ENCODE measurements around the gene GLUL.

DNA sequence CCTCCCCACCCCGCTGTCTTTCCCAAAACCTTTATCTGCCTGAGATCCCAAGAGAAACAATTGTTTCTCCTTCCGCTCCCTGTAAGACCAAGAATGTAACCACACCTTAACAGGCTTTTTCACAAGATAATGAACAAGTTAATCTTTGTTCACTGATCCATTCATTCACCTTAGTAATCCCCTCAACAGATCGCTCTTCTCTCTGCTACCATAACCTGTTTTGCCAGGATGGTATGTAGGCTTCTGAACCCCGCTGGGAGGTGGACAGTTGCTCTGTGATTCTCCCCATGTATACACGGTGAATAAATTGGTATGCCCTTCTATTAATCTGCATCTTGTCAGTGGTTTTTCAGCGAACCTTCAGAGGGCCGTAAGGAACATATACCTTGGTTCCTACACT lies 39.7 kb upstream of the GLUL start:
- no peak for TF ChIP-seq EZH2 (IDR thresholded peaks at IDR 0.05; ENCODE audit: borderline replicate concordance, low read length)
- TF ChIP-seq CTCF (conservative IDR thresholded peaks at IDR 0.05 in 1 of 2, IDR thresholded peaks at IDR 0.05 in 1 of 2; ENCODE audit: extremely low read depth in 1 of 2, insufficient read depth in 1 of 2, low read depth in 1 of 2, low read length in 2 of 2), result no peak
